ENCODE data around the gene CREG2. TPM values are rescaled to one million over a fixed set of nuclear protein-coding genes. Genes with fewer than 3 reads are reported as not detected.

Gene CREG2
- total and polyA plus RNA-seq, 7 donors = 0.04 to 0.34 (median 0.10) TPM; not detected in 3

DNA sequence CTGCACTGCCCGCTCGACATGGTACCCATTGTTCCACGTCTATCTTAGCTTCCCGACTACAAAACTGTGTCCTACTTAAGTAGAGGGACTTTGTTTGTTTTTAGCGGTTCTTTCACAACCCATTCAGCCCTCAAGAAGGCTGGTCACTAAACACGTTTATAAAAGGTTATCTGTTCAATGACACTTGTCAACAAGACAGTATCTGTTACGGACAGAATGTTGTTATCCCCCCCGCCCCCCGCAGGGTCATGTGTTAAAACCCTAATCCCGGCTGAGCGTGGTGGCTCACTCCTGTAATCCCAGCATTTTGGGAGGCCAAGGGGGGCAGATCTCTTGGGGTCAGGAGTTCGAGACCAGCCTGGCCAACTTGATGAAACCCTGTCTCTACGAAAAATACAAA lies 40.4 kb upstream of the CREG2 start:
- H3K9me3 ChIP-seq = no peaks in the 10 kb centered on the region
- no peaks in the 10 kb centered on the region for H3K36me3 ChIP-seq (ENCODE audit: insufficient read depth in 1 of 2, low read depth in 1 of 2)
- no peaks in the 10 kb centered on the region for H3K27me3 ChIP-seq (ENCODE audit: insufficient read depth in 3 of 3, low read length in 2 of 3)
- WGBS, 3 donors = 86 to 92% (median 90%) methylated on average over 13 of the region's 13 CpGs
- TF ChIP-seq, protein P1, sequence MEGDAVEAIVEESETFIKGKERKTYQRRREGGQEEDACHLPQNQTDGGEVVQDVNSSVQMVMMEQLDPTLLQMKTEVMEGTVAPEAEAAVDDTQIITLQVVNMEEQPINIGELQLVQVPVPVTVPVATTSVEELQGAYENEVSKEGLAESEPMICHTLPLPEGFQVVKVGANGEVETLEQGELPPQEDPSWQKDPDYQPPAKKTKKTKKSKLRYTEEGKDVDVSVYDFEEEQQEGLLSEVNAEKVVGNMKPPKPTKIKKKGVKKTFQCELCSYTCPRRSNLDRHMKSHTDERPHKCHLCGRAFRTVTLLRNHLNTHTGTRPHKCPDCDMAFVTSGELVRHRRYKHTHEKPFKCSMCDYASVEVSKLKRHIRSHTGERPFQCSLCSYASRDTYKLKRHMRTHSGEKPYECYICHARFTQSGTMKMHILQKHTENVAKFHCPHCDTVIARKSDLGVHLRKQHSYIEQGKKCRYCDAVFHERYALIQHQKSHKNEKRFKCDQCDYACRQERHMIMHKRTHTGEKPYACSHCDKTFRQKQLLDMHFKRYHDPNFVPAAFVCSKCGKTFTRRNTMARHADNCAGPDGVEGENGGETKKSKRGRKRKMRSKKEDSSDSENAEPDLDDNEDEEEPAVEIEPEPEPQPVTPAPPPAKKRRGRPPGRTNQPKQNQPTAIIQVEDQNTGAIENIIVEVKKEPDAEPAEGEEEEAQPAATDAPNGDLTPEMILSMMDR (IDR thresholded peaks at IDR 0.05) = no peak
- H3K4me3 ChIP-seq = no peak overlapping the region
- intact Hi-C loops (cut with DNase I) = loop anchor here in 1 of 2 donors (5.0 kb wide), 1 partner anchor 95 kb away; no protein-coding TSS in a partner anchor
- ATAC-seq (no peak), DNase-seq (no peak)
- peak overlapping the region; percentile 80 for H3K27ac ChIP-seq
- peaks cover 15% of the 10 kb centered on the region for H3K4me1 ChIP-seq

DNA sequence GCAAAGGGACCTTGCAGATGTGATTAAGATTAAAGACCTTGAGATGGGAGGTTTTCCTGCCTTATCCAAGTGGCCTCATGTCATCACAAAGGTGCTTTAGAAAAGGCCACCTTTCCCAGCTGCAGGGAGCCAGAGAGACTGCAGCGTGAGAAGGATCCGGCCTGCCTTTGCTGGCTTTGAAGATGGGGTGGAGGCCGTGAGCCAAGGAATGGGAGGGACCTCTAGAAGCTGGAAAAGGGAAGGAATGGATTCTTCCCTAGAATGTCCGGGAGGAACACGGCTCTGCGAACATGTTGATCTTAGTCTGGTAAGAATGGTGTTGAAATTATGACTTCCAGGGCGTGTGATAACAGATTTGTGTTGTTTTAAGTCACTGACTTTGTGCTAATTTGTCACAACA lies 39.9 kb upstream of the CREG2 start:
- Histone ChIP-seq H3K27me3 (ENCODE audit: insufficient read depth in 3 of 3, low read length in 2 of 3) (no peaks in the 10 kb centered on the region), H3K4me1 (peaks cover 15% of the 10 kb centered on the region), H3K9me3 (no peaks in the 10 kb centered on the region), H3K36me3 (ENCODE audit: insufficient read depth in 1 of 2, low read depth in 1 of 2) (no peaks in the 10 kb centered on the region), H3K4me3 (no peak overlapping the region), H3K27ac (no peak overlapping the region)
- WGBS, 3 donors = 85 to 91% (median 89%) methylated on average over 7 of the region's 7 CpGs
- intact Hi-C loops (cut with DNase I) = loop anchor here in 1 of 2 donors (5.0 kb wide), 1 partner anchor 95 kb away; no protein-coding TSS in a partner anchor
- TF ChIP-seq, protein P1 (IDR thresholded peaks at IDR 0.05) = no peak
- ATAC-seq = no peak
- DNase-seq = no peak

DNA sequence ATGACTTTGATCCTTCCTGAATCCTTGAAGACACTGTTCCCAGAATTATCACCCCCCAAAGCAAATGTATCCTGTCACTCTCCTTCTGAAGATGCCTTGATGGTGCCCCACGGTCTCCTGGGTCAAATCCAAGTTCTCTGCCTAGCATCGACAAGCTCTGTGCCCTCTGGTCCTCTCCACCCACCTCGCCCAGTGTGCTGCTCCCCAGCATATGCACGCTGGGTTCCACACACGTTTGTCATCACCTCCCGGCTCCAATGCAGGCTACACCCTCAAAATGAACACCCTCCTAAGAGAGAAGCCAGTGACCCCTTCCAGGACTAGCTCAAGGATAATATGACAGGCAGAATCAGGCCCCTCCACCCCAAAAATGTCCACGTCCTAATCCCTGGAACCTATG lies 39.5 kb upstream of the CREG2 start:
- Histone ChIP-seq H3K4me3 (no peak overlapping the region), H3K9me3 (no peaks in the 10 kb centered on the region), H3K27me3 (ENCODE audit: insufficient read depth in 3 of 3, low read length in 2 of 3) (no peaks in the 10 kb centered on the region), H3K4me1 (peaks cover 15% of the 10 kb centered on the region), H3K27ac (no peak overlapping the region), H3K36me3 (ENCODE audit: insufficient read depth in 1 of 2, low read depth in 1 of 2) (no peaks in the 10 kb centered on the region)
- ATAC-seq = no peak
- 86 to 90% (median 89%) methylated on average over 7 of the region's 7 CpGs for WGBS, 3 donors
- intact Hi-C loops (cut with DNase I) = loop anchor here in 1 of 2 donors (5.0 kb wide), 1 partner anchor 95 kb away; no protein-coding TSS in a partner anchor
- DNase-seq = no peak
- TF ChIP-seq, protein P1 (IDR thresholded peaks at IDR 0.05) = no peak

DNA sequence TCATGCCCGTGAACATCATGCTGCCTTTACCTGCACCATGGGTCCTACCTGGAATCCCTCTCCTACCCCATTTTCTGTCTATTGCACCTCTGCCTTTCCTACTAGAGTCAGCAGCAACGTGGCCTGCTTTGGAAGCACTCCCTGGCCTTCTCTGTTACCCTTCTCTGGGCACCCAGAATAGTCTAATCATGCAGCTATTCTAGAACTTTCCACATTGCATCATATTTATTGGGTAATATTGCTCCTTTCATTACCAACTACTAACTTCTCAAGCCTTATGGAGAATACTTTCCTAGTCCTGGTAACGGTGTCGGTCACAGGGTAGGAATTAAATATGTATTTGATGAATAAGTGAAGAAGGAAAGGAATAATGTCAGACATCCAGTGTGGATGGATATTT lies 33.3 kb upstream of the CREG2 start:
- H3K4me1 ChIP-seq = no peaks in the 10 kb centered on the region
- no peak overlapping the region for H3K27ac ChIP-seq
- H3K36me3 ChIP-seq (ENCODE audit: insufficient read depth in 1 of 2, low read depth in 1 of 2) = no peaks in the 10 kb centered on the region
- H3K9me3 ChIP-seq = no peaks in the 10 kb centered on the region
- DNase-seq (no peak), ATAC-seq (peak in 2 of 4 donors; percentile 42 to 66)
- intact Hi-C loops (cut with DNase I) = no loop called here
- WGBS, 3 donors = 54 to 74% (median 65%) methylated on average over 4 of the region's 4 CpGs
- no peaks in the 10 kb centered on the region for H3K27me3 ChIP-seq (ENCODE audit: insufficient read depth in 3 of 3, low read length in 2 of 3)
- TF ChIP-seq, protein P1 (IDR thresholded peaks at IDR 0.05) = no peak
- no peak overlapping the region for H3K4me3 ChIP-seq
